GM10248 (cell line): ENCODE data around the gene LIME1.
A peak's percentile ranks its signal among the peaks of the same experiment; 100 is the strongest.

Experiments
- CTCF ChIA-PET: fragments of 300-600 bp; sonication (Branson Sonifier 250); formaldehyde crosslinking; extraction: SDS; loops from one replicate; lab custom pipeline; 2021; ENCODE audit warnings: antibody characterized with exemption; lab: Yijun Ruan, JAX
- POLR2A ChIA-PET: fragments of 350-650 bp; sonication (Branson Sonifier 250); formaldehyde crosslinking; extraction: SDS; loops from one replicate; lab custom pipeline; 2020; ENCODE audit warnings: antibody characterized with exemption; lab: Yijun Ruan, JAX
- DNase-seq: peaks from one replicate; pipeline ENCODE4 v3.0.0; 2012; ENCODE audit errors: extremely low spot score
- CTCF ChIP-seq: IDR thresholded peaks from 2 replicates; pipeline ENCODE4 v1.5.1; 2012; ENCODE audit warnings: mild to moderate bottlenecking, low read depth; ENCODE audit errors: extremely low read depth, missing control alignments, control extremely low read depth

Gene LIME1

GRCh38 chr20:63701329-63702035 is 35.0 kb upstream of the LIME1 start:
- ChIA-PET CTCF (no interaction called here), POLR2A (no interaction called here)
- TF ChIP-seq CTCF = no peak
- DNase-seq = no peak

DNA sequence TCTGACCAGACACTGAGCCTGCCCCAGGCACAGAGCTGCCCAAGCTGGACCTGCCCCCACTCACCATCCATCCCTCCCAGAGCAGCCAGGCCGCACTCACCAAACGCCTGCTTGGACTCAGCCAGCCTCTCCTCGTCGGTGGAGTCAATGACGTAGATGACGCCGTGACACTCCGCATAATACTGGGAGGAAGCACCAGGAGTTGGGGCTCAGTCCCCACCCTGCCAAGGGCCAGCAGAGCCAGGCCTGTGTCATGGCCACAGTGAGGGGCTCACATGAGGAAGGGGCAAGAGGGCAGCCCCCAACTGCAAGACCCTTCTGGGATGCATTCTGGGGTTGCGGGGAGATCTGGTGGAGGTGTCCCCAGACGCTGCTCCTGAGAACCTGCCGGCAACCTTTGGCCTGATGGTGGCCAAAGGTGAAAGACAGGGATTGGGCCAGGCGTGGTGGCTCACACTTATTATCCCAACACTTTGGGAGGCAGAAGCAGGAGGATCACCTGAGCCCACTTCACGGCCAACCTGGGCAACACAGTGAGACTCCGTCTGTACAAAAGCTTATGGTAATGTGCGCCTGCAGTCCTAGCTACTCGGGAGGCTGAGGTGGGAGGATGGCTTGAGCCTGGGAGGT is 34.3 kb upstream of the LIME1 start:
- ChIA-PET CTCF (no interaction called here), POLR2A (no interaction called here)
- DNase-seq = no peak
- no peak for TF ChIP-seq CTCF

DNA sequence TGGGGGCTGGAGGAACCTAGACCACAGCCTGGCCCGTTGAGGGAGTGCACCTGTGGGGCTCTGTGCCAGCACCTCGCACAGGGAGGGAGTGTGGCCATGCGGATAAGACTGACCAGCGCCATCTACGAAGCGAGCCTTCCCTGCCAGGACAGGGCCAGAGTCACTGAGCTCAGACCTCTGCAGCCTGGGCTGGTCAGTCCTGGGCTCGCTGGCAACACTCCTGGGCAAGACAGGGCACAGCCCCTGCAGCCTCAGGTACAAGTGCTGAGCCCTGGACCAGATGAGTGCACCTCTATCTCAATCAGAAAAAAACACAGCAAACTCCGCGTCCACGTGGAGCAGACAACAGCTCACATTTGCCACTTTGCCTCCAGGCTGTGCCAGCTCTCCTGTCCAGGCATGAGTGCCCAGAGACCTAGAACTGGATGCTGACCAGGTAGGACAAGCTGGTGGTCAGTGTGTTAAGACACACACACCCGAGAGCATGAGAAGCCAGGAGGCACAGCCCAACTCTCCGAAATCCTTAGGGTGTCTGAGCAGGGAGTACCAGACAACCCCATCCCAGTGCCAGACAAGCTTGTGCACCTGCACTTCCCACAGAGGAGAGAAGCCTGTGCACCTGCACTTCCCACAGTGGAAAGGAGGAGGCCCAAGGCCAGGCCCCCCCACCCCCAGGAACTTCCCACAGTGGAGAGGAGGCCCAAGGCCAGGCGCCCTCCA is 33.6 kb upstream of the LIME1 start:
- no peak for TF ChIP-seq CTCF
- CTCF ChIA-PET = no interaction called here
- POLR2A ChIA-PET = no interaction called here
- no peak for DNase-seq

GRCh38 chr20:63703471-63703975 is 32.9 kb upstream of the LIME1 start:
- ChIA-PET POLR2A (no interaction called here), CTCF (interaction anchor here (1.1 kb wide), 1 partner anchor 166 kb away, joined by 3 read pairs; no protein-coding TSS in a partner anchor)
- TF ChIP-seq CTCF = no peak
- no peak for DNase-seq

DNA sequence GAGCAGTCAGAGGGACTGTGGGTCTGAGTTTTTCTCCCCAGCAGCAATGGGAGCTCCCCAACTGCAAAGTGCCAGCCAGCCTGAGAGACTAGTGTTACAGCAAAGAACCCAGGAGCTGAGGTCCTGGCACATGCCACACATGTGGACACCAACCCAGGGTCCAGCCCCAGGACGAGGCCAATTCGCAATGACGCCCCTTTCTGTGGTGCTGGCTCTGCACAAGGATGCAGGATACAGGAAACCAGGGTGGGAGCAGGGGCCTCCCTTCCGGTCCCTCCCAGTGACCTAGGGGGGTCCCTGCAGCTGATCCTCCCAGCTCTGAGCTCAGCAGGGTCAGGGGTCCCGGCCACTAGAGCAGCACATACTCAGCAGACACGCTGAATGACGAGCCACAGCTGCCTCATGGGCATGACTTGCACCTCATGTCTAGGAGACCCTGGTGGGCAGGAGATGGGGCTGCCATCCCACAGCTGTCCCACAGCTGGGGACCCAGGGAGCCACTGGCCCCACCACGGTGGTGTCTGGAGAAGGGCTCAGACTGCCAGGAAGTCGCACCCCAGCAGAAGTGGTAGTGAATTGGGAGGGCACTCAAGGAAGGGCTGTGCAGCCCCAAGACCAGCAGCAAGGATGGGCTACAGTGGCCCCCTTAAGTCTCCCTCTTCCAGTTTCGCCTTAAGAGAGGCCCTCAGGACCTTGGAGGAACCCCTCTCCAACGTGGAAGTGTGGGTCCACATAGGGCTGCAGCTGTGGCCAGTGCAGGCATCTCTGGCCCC is 32.3 kb upstream of the LIME1 start:
- peak; percentile 5 for DNase-seq
- ChIA-PET POLR2A (no interaction called here), CTCF (interaction anchor here (1.0 to 1.1 kb wide), 2 partner anchors 161 to 167 kb away, joined by 3 read pairs; partner anchors contain the start of gene TPD52L2)
- TF ChIP-seq CTCF = no peak

- ChIA-PET CTCF (interaction anchor here (1.0 to 1.1 kb wide), 2 partner anchors 160 to 167 kb away, joined by 3 read pairs; partner anchors contain the start of gene TPD52L2), POLR2A (no interaction called here)
- DNase-seq = no peak
- TF ChIP-seq CTCF = no peak
Measured at GRCh38 chr20:63704749-63705117, 31.7 kb upstream of the LIME1 start.
